HG02938 (cell line): ENCODE data around the gene CLRN1.
"Not testable (repeated sequence)": the region's sequence is repeated elsewhere in the genome, so short reads cannot be mapped to it uniquely, and the experiment has no call there.

Source experiments
- ATAC-seq: cut with Tn5 transposase; IDR thresholded peaks from one replicate; pipeline ENCODE4 v1.9.1; 2021; ENCODE audit warnings: mild to moderate bottlenecking, moderate library complexity; ENCODE audit not compliant: unreplicated experiment

The CLRN1 gene

DNA sequence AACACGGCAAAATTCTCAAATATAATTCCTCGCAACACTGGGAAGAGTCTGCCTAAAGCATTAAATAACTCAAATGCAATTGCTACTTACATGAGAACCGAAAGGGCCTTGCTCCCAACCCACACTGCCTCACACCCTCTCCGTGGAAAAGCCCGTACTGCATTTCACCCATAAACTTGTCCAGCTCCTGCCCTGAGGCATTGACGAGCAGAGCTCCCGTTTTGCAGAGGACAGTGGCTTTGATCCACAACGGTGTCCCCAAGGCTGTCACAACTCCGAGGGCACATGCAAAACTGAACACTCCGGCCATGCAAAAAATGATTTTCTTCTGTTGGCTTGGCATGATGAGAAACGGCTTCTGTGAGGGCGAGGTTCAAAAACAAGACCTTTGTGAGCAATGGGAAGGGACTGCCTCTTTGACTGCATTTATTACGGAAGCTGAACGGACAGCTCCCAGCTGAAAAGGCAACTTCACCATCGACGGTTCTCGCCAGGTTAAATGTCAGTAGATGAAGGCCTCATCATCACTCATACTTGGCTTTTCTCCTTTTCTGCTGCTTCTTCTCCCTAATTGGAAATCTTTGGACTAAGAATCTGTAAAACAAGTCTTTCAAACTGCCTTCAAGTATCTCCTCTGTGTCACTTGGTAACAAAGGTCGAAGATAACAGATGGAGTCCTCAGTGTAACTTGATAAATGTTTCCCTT is at the start of gene CLRN1:
TSS of gene CLRN1 (minus strand) at position 362 of the 706 bp plus-strand sequence. CDS start at position 343, 19 bp downstream.
- no peak for ATAC-seq

DNA sequence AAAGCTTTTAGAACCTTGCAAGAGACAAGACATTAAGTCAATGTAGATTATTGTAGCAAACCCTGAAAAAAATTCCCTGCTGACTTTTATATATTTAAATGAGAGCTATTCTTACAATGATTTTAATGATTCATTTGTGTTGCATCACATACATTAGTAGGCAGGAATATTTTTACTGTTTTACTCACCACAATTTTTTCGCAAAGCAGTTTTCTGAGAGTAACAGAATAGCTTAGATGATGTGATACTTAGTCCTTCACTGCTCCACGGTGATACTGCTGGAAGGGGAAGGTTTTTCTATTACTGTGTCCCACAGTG is 43.9 kb upstream of the CLRN1 start:
- ATAC-seq: no peak

- no peak for ATAC-seq
These were observed 43.4 kb upstream of the CLRN1 start for GRCh38 chr3:151015767-151016477.

GRCh38 chr3:151015181-151015580 is 42.7 kb upstream of the CLRN1 start:
- no peak for ATAC-seq

- no peak for ATAC-seq
These were observed 42.0 kb upstream of the CLRN1 start for GRCh38 chr3:151014501-151015018.

GRCh38 chr3:151012753-151013152 is 40.2 kb upstream of the CLRN1 start:
- ATAC-seq: no peak

GRCh38 chr3:151011427-151011826 is 38.9 kb upstream of the CLRN1 start:
- no peak for ATAC-seq

- no peak for ATAC-seq
These were observed 37.5 kb upstream of the CLRN1 start for GRCh38 chr3:151009981-151010380.

- ATAC-seq: no peak
These were observed 36.9 kb upstream of the CLRN1 start for GRCh38 chr3:151009430-151009829.

DNA sequence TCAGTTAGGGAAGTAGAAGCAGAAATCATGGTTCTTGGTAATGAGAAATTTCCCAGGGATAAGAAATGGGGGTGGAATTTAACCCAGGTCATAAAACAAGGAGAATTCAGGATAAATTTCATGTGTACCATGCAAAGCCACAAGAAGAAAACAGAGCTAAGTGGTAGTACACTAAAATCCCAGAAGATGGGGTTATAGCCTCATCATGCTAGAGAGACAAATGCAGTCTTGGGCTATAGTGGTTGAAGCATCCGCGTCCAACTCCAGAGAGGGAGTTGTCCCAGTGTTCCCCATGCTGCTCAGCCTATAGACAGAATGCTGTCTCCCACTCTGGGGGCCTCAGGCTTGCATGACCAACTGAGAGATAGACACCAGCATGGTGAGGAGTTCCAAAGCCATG is 36.2 kb upstream of the CLRN1 start:
- no peak for ATAC-seq

- ATAC-seq: no peak
These were observed 31.2 kb upstream of the CLRN1 start for GRCh38 chr3:151003768-151004134.

DNA sequence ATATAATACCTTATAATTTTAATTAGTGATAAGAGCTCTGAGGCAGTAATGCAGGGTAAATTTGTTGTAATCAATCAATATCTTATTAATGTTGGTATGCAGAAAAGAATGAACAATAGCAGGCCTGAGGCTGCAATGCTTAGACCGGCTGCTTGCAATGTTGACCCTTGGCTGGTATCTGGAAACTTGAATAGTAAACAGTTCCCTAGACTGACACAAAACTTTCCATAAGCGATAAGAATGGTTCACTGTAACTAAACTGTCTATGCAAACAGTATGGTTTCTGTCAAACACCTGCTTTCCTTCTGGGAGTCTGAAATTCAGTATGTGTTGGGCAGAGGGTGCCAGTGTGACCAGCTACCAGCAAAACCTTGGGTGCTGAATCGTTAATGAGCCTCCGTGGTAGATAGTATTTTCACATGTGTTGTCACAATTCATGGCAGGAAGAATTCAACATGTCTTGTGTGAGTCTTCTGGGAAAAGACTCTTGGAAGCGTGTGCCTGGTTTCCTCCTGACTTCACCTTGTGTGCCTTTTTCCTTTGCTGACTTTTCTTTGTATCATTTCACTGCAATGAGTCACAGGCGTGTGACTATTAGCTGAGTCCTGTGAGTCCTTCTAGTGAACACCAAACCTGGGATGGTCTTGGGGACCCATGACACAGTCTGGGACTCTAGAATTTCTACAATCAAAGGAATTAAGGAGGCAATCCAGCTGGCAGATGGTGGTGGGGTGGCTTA is 30.7 kb upstream of the CLRN1 start:
- no peak for ATAC-seq

- no peak for ATAC-seq
These were observed 29.8 kb upstream of the CLRN1 start for GRCh38 chr3:151002003-151002981.

GRCh38 chr3:150998996-150999395 is 26.5 kb upstream of the CLRN1 start:
- ATAC-seq: no peak

GRCh38 chr3:150996731-150997130 is 24.2 kb upstream of the CLRN1 start:
- no peak for ATAC-seq

DNA sequence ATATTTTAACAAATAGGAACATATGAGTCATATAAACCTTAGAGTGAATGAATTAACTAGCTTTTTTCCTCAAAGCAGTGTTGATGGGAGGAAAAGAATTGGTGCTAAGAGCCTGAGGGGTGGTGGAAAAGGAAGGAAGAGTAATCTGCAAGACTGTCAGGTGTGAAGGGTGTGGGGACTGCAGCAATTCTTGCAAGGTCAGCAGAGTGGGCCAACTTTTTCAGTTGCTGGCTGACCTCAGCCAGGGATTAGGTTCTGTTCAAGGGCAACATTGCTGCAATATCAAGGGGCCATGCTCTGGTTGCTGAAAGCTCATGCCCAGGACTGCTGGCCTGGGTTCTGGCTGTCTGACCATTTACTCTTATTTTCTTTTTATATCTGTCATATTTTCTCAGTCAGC is 23.0 kb upstream of the CLRN1 start:
- no peak for ATAC-seq

DNA sequence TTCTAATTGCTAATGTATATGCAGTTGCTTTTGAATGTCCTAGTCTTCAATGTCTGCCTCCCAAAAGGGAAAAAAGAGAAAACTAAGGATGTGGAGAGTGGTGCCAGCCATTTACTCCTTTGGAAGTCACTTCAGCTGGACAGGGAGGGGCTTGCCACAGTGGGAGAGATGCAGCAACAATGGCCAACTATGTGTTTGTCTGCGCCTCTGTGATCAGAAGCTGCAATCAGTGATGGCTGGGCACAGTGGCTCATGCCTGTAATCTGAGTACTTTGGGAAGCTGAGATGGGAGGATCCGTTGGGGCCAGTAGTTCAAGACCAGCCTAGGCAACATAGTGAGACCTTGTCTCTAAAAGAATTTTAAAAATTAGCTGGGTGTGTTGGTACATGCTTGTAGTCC is 16.7 kb upstream of the CLRN1 start:
- ATAC-seq: no peak

DNA sequence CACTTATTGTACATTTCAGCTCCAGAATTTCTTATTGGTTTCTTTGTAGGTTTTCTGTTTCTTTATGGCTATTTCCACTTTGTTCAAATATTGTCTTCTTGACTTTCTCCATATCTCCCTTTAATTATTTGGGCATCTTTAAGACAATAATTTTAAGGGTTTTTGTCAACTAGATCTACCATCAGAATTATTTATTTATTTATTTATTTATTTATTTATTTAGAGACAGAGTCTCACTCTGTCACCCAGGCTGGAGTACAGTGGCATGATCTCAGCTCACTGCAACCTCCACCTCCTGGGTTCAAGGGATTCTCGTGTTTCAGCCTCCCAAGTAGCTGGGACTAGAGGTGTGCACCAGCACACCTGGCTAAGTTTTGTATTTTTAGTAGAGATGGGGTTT is 15.9 kb upstream of the CLRN1 start:
- not testable (repeated sequence) for ATAC-seq

DNA sequence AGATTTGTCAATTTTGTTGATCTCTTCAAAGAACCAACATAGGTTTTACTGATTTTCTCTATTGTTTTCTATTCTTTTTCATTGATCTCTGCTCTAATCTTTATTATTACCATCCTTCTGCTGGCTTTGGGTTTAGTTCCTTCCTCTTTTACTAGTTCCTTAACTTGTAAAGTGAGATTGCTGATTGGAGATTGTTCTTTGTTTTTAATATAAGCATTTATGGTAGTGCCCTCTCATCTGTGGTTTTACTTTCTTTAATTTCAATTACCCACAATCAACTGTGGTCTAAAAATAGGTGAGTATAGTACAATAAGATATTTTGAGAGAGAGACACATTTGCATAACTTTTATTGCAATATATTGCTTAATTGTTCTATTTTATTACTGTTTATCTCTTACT is 13.2 kb upstream of the CLRN1 start:
- ATAC-seq: no peak

DNA sequence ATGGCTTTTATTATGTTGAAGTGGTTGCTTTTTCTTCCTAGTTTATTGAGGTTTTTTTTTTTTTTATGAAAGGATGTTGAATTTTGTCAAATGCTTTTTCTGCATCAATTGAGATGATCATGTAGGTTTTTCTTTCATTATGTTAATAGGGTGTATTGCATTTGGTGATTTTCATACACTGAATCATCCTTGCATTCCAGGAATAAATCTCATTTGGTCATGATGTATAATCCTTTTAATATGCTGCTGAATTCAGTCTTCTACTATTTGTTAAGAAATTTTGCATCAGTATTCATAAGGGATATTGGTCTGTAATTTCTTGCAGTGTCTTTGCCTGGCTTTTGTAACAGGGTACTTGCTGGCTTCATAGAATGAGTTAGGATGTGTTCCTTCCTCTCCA is 11.5 kb upstream of the CLRN1 start:
- ATAC-seq: no peak
